Heart left ventricle (tissue), 13 donors: ENCODE data around the gene TAF5L.

ENCODE experiments used
- POLR2A ChIP-seq, 2 donors: fragments of 450-650 bp; IDR thresholded peaks; one replicate each; pipeline ENCODE4 v1.6.1; 2017; ENCODE audit warnings: antibody characterized with exemption in 2 of 2, mild to moderate bottlenecking in 2 of 2, moderate library complexity in 2 of 2
- TF ChIP-seq, protein P1 (sequence below), 12 donors: fragments of 200-600 bp; sonication (generic) in 4 of 12; IDR thresholded peaks; one replicate each; pipeline versions ENCODE4 v1.5.0 to v1.8.0; 2018 to 2022; ENCODE audit warnings: antibody characterized with exemption in 12 of 12, mild to moderate bottlenecking in 5 of 12
- donor health status: ischemic (EF 13 %, LVEDD 7.1; RV severe dilation, severe dysfunction).
- donor health status: DM: no; HTN: yes; CAD: no.
- donor health status: DM: no; HTN: no; CAD: no.
- donor health status: ischemic (EF 25% LVEDD 6.9; RV normal size, moderate dysfunction).
- donor health status: ischemic (EF 25% LVEDD 5.7; RV mildly dilated, moderate dysfunction).
- donor health status: ischemic (EF 35%, LVEDD 5.7; RV mildly dilated, moderate dysfunction).
- donor health status: nonischemic (EF 11% LVEDD 7.7; RV severe dilation, severe dysfunction).
- donor health status: DM: yes; HTN: yes; CAD: no.
- donor health status: PGD.
- donor health status: ischemic (EF 29% LVEDD 5.4; RV normal size, mild dysfunction).
- donor health status: nonischemic (EF 23%, LVEDD 6.1; RV moderate dilation, normal function).

DNA sequence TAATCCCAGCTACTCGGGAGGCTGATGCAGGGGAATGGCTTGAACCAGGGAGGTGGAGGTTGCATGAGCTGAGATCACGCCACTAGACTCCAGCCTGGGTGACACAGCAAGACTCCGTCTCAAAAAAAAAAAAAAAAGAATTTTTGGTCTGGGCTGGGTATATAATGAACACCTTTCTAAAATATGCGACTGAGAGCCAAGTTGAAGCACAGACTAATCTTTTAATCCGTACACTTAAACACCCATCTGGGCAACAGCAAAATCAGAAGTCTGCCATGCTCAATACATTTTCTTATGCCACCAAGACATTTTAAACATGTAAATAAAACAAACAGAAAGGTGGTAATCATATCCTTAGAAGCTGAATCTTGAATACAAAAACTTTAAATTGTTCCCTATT is 35.8 kb downstream of the TAF5L start:
- TF ChIP-seq, protein P1, sequence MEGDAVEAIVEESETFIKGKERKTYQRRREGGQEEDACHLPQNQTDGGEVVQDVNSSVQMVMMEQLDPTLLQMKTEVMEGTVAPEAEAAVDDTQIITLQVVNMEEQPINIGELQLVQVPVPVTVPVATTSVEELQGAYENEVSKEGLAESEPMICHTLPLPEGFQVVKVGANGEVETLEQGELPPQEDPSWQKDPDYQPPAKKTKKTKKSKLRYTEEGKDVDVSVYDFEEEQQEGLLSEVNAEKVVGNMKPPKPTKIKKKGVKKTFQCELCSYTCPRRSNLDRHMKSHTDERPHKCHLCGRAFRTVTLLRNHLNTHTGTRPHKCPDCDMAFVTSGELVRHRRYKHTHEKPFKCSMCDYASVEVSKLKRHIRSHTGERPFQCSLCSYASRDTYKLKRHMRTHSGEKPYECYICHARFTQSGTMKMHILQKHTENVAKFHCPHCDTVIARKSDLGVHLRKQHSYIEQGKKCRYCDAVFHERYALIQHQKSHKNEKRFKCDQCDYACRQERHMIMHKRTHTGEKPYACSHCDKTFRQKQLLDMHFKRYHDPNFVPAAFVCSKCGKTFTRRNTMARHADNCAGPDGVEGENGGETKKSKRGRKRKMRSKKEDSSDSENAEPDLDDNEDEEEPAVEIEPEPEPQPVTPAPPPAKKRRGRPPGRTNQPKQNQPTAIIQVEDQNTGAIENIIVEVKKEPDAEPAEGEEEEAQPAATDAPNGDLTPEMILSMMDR (IDR thresholded peaks at IDR 0.05) = no peak
- no peak for TF ChIP-seq POLR2A (IDR thresholded peaks at IDR 0.05)
